ENCODE measurements around the gene LAMC2.

- TF ChIP-seq, protein P1, sequence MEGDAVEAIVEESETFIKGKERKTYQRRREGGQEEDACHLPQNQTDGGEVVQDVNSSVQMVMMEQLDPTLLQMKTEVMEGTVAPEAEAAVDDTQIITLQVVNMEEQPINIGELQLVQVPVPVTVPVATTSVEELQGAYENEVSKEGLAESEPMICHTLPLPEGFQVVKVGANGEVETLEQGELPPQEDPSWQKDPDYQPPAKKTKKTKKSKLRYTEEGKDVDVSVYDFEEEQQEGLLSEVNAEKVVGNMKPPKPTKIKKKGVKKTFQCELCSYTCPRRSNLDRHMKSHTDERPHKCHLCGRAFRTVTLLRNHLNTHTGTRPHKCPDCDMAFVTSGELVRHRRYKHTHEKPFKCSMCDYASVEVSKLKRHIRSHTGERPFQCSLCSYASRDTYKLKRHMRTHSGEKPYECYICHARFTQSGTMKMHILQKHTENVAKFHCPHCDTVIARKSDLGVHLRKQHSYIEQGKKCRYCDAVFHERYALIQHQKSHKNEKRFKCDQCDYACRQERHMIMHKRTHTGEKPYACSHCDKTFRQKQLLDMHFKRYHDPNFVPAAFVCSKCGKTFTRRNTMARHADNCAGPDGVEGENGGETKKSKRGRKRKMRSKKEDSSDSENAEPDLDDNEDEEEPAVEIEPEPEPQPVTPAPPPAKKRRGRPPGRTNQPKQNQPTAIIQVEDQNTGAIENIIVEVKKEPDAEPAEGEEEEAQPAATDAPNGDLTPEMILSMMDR (IDR thresholded peaks at IDR 0.05): no peak
- no peak for TF ChIP-seq EP300 (IDR thresholded peaks at IDR 0.05)
These were observed 47.0 kb downstream of the LAMC2 start for GRCh38 chr1:183233113-183233512.

All from ovary (tissue), 3 donors.